Caki2 (cell line): ENCODE measurements around the gene SCYGR7. TPM values are rescaled to one million over a fixed set of nuclear protein-coding genes. Genes with fewer than 3 reads are reported as not detected.
"Not testable (repeated sequence)": the region's sequence is repeated elsewhere in the genome, so short reads cannot be mapped to it uniquely, and the experiment has no call there.

Experiments
- DNase-seq: peaks from one replicate; pipeline ENCODE4 v3.0.0-alpha.2; 2015; ENCODE audit warnings: low read depth
- in situ Hi-C: cut with HindIII; loops from 2 replicates; pipeline ENCODE4 v1.10.0; 2016; ENCODE audit warnings: low sequenced_read_pairs, low pct_unique_long_range_greater_than_20kb, mixed read lengths
- total RNA-seq: library from RNA; depleted of rRNA; stranded (reverse); fragments of >200 nt; shearing (Covaris generic); gene quantifications from 2 replicates; pipeline ENCODE4 v1.2.3, GENCODE V29; 2014; ENCODE audit warnings: low replicate concordance; rRNA removed

Gene SCYGR7
- total RNA-seq, 1 experiment from 2014 or later = not detected

GRCh38 chr2:227740705-227741104, 12.6 kb downstream of the SCYGR7 start:
- DNase-seq, in situ Hi-C loops: not testable (repeated sequence)

DNA sequence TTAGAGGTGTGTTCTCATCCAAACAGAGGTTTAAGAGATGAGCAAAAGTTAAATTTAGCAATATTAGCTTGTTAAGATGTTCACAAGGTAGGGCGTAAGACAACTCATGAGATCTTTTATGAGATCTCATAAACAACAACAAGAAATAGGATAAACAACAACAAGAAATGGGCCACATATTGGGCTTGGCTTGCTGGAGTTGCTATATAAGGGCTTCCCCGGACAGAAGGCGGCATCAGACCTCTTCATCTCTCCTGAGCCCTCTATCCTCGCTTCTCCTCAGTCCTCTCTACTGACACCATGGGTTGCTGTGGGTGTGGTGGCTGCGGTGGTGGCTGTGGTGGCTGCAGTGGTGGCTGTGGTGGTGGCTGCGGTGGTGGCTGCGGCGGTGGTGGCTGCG, 17.5 kb downstream of the SCYGR7 start, which contains the start of gene SCYGR8:
Gene SCYGR8, plus strand, starts transcription at position 301 of the 400 bp plus-strand sequence. Its CDS starts 0 bp downstream, at position 301.
- DNase-seq = no peak

GRCh38 chr2:227748079-227748478, 19.9 kb downstream of the SCYGR7 start:
- no peak for DNase-seq
- in situ Hi-C loops = no loop called here

More for the DNA sequence above, 17.5 kb downstream of the SCYGR7 start, which contains the start of gene SCYGR8:
- in situ Hi-C loops = no loop called here

- in situ Hi-C loops = not testable (repeated sequence)
These were observed 28.1 kb downstream of the SCYGR7 start for GRCh38 chr2:227756261-227756660.

GRCh38 chr2:227759411-227760118, 31.4 kb downstream of the SCYGR7 start:
- in situ Hi-C loops = no loop called here
- DNase-seq = peak; percentile 93

More at GRCh38 chr2:227756261-227756660, 28.1 kb downstream of the SCYGR7 start:
- not testable (repeated sequence) for DNase-seq

GRCh38 chr2:227761740-227762476, 33.8 kb downstream of the SCYGR7 start:
- in situ Hi-C loops = no loop called here
- peak; percentile 97 for DNase-seq

GRCh38 chr2:227765788-227766372, 37.7 kb downstream of the SCYGR7 start:
- DNase-seq = no peak
- in situ Hi-C loops = no loop called here

DNA sequence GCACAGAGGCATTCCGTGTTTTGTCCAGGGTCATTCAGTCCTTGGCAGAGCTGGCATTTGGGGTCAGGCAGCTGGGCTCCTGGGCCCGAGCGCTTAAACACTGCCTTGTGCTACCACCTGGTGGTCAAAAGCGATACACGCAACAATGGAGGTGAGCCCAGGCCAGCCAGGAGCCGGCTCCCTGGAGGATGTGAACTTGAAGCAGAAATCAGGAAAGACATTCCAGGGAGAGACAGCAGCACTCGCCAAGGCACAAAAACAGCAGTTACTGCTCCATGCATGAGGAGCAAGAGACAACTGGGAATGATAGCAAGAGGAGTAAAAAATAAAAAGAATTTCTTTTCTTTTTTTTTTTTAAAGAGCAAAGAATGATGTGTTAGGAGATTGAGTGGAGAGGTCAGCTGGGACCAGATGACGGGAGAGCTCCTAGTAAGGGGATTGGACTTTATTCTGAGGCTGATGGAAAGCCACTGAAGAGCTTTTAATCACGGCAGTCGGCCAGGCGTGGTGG, 38.3 kb downstream of the SCYGR7 start:
- peak; percentile 80 for DNase-seq
- in situ Hi-C loops = no loop called here

DNA sequence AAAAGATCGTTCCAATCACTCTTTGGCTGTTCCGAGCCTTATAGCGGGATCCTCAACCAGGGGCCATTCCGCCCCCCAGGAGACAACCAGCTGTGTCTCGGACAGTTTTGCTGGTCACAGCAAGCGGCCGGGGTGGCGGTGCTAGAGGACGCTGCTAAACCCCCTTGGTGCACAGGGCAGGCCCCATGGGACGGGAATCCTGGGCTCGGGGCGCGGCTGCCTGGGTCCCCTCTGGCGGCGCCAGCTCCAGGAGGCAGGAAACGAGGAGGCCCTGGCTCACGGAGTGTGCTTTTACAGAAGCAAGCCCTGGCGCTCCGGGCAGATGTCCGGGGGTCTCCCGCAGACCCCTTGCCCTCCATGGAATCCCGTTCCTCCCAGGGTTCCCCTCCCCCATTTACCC, 39.7 kb downstream of the SCYGR7 start:
- no peak for DNase-seq
- in situ Hi-C loops = no loop called here

- in situ Hi-C loops = no loop called here
- no peak for DNase-seq
These were observed 44.1 kb downstream of the SCYGR7 start for GRCh38 chr2:227772197-227772661.

- in situ Hi-C loops = no loop called here
These were observed 44.8 kb downstream of the SCYGR7 start for GRCh38 chr2:227772932-227773331.

GRCh38 chr2:227774011-227774624, 46.0 kb downstream of the SCYGR7 start:
- peak; percentile 29 for DNase-seq

More at GRCh38 chr2:227772932-227773331, 44.8 kb downstream of the SCYGR7 start:
- no peak for DNase-seq

GRCh38 chr2:227774895-227775842, 47.0 kb downstream of the SCYGR7 start:
- no peak for DNase-seq
- in situ Hi-C loops = no loop called here

More at GRCh38 chr2:227774011-227774624, 46.0 kb downstream of the SCYGR7 start:
- in situ Hi-C loops = no loop called here

Other genes with a start within 250 kb of the SCYGR7 start
- gene SCYGR2, start 129.4 kb upstream of the SCYGR7 start, total RNA-seq = not detected in 2 replicates
- gene SCYGR3, start 113.5 kb upstream of the SCYGR7 start, total RNA-seq = not detected in 2 replicates
- not detected in 2 replicates for gene SCYGR4, start 110.8 kb upstream of the SCYGR7 start, total RNA-seq
- not detected in 2 replicates for gene SCYGR5, start 61.5 kb upstream of the SCYGR7 start, total RNA-seq
- 0.52 and 1.0 TPM in 2 replicates for gene SLC19A3, start 10.3 kb upstream of the SCYGR7 start, total RNA-seq
- not detected in 2 replicates for gene SCYGR6, start 3.6 kb upstream of the SCYGR7 start, total RNA-seq
- gene SCYGR8, start 17.6 kb downstream of the SCYGR7 start, total RNA-seq = not detected in 2 replicates
- 0.32 and 0.95 TPM in 2 replicates for gene CCL20, start 85.5 kb downstream of the SCYGR7 start, total RNA-seq
- 3.4 and 4.3 TPM in 2 replicates for gene DAW1, start 143.3 kb downstream of the SCYGR7 start, total RNA-seq